BE2C (cell line): ENCODE results near the gene PRTG.

Experiments used
- DNase-seq: peaks from one replicate; pipeline ENCODE4 v3.0.0-alpha.2; 2020
- H3K27me3 ChIP-seq: fragments of 250-450 bp; sonication (Bioruptor Pico); 2 replicates; pipeline ENCODE4 v1.5.1; 2020; ENCODE audit warnings: mild to moderate bottlenecking
- H3K36me3 ChIP-seq: fragments of 250-450 bp; sonication (Bioruptor Pico); 2 replicates; pipeline ENCODE4 v1.5.1; 2020; ENCODE audit warnings: mild to moderate bottlenecking
- H3K4me1 ChIP-seq: fragments of 250-450 bp; sonication (Bioruptor Pico); 2 replicates; pipeline ENCODE4 v1.5.1; 2020
- H3K4me3 ChIP-seq: 2 replicates; pipeline ENCODE4 v1.5.1; 2011; ENCODE audit warnings: low read depth, low read length
- H3K9me3 ChIP-seq: fragments of 250-450 bp; sonication (Bioruptor Pico); 2 replicates; pipeline ENCODE4 v1.5.1; 2020
- CTCF ChIP-seq: IDR thresholded peaks from 2 replicates; pipeline ENCODE4 v1.5.1; 2012; ENCODE audit warnings: mild to moderate bottlenecking, low read depth, low read length

Gene PRTG

GRCh38 chr15:55710286-55710685, 32.7 kb downstream of the PRTG start:
- Histone ChIP-seq H3K36me3 (no peaks in the 10 kb centered on the region), H3K9me3 (no peaks in the 10 kb centered on the region), H3K27me3 (no peaks in the 10 kb centered on the region), H3K4me3 (no peak overlapping the region), H3K4me1 (peaks cover 6% of the 10 kb centered on the region; the same call in 1 of the 2 replicates)
- no peak for DNase-seq
- no peak for TF ChIP-seq CTCF

GRCh38 chr15:55709458-55709857, 33.5 kb downstream of the PRTG start:
- H3K36me3 ChIP-seq: no peaks in the 10 kb centered on the region
- DNase-seq: no peak
- no peaks in the 10 kb centered on the region for H3K9me3 ChIP-seq
- peaks cover 11% of the 10 kb centered on the region for H3K4me1 ChIP-seq
- H3K27me3 ChIP-seq: no peaks in the 10 kb centered on the region
- no peak overlapping the region for H3K4me3 ChIP-seq
- TF ChIP-seq CTCF: no peak

GRCh38 chr15:55708720-55709119, 34.2 kb downstream of the PRTG start:
- Histone ChIP-seq H3K36me3 (no peaks in the 10 kb centered on the region), H3K4me1 (peaks cover 15% of the 10 kb centered on the region), H3K27me3 (no peaks in the 10 kb centered on the region), H3K9me3 (no peaks in the 10 kb centered on the region), H3K4me3 (no peak overlapping the region)
- no peak for DNase-seq
- no peak for TF ChIP-seq CTCF

- no peaks in the 10 kb centered on the region for H3K27me3 ChIP-seq
- TF ChIP-seq CTCF: no peak
- DNase-seq: no peak
- no peaks in the 10 kb centered on the region for H3K9me3 ChIP-seq
- no peaks in the 10 kb centered on the region for H3K36me3 ChIP-seq
- H3K4me1 ChIP-seq: peaks cover 22% of the 10 kb centered on the region
- H3K4me3 ChIP-seq: peak overlapping the region; percentile 12; the same call in 1 of the 2 replicates
Observed at GRCh38 chr15:55707951-55708350, 35.0 kb downstream of the PRTG start.

- H3K9me3 ChIP-seq: no peaks in the 10 kb centered on the region
- no peak for TF ChIP-seq CTCF
- DNase-seq: no peak
- H3K4me3 ChIP-seq: peak overlapping the region; percentile 12; the same call in 1 of the 2 replicates
- H3K27me3 ChIP-seq: no peaks in the 10 kb centered on the region
- peaks cover 22% of the 10 kb centered on the region for H3K4me1 ChIP-seq
- no peaks in the 10 kb centered on the region for H3K36me3 ChIP-seq
Observed at GRCh38 chr15:55707518-55707917, 35.4 kb downstream of the PRTG start.

- DNase-seq: no peak
- H3K9me3 ChIP-seq: no peaks in the 10 kb centered on the region
- no peak overlapping the region for H3K4me3 ChIP-seq
- peaks cover 21% of the 10 kb centered on the region for H3K4me1 ChIP-seq
- no peaks in the 10 kb centered on the region for H3K27me3 ChIP-seq
- TF ChIP-seq CTCF: no peak
- no peaks in the 10 kb centered on the region for H3K36me3 ChIP-seq
Observed at GRCh38 chr15:55703873-55704301, 39.1 kb downstream of the PRTG start.
